VCaP (cell line): ENCODE results near the gene SPATA22.
"Not testable (repeated sequence)": the region's sequence is repeated elsewhere in the genome, so short reads cannot be mapped to it uniquely, and the experiment has no call there.

Experiments used
- H3K27ac ChIP-seq: fragments of 450-650 bp; 2 replicates; pipeline ENCODE4 v1.5.1; 2017
- TF ChIP-seq, protein P1 (sequence below): fragments of 450-650 bp; conservative IDR thresholded peaks from 2 replicates; pipeline ENCODE4 v1.5.1; 2017; ENCODE audit warnings: mild to moderate bottlenecking, moderate library complexity

The SPATA22 gene

DNA sequence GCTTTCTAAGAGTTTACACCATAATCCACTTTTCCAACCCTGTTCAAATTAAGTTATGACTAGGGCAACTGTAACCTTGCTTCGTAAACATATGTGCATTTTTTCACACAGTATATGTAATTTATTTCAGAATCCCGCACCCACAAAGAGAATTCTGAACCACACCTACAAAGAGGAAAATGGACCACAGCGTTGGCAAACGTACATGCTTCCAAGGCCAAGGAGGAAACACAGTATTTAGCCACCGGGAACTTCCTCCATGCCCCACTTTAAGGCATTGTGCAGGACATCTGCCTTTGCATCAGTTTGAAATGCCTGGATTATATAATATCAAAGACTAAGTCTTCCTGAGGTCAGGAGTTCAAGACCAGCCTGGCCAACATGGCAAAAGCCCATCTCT is 2.1 kb downstream of the SPATA22 start:
- H3K27ac ChIP-seq, result no peak overlapping the region
- TF ChIP-seq, protein P1, sequence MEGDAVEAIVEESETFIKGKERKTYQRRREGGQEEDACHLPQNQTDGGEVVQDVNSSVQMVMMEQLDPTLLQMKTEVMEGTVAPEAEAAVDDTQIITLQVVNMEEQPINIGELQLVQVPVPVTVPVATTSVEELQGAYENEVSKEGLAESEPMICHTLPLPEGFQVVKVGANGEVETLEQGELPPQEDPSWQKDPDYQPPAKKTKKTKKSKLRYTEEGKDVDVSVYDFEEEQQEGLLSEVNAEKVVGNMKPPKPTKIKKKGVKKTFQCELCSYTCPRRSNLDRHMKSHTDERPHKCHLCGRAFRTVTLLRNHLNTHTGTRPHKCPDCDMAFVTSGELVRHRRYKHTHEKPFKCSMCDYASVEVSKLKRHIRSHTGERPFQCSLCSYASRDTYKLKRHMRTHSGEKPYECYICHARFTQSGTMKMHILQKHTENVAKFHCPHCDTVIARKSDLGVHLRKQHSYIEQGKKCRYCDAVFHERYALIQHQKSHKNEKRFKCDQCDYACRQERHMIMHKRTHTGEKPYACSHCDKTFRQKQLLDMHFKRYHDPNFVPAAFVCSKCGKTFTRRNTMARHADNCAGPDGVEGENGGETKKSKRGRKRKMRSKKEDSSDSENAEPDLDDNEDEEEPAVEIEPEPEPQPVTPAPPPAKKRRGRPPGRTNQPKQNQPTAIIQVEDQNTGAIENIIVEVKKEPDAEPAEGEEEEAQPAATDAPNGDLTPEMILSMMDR, result no peak

DNA sequence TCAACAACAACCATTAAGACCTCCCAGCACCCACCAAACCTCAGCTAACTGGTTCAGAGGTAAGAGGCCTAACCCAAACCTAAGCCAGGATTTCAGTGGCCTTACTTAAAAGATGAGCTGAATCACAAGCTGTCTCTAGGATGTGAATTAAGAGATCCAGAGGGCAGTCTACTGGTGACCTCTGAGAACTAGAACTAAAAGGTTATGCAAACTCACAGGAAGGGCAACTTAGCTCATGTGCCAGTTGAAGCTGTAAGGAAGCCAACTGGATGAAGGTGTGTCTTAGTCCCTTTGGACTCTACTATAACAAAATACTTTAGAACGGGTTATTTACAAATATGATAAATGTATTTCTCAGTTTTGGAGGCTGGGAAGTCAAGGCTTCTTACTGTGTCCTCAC is 5.3 kb downstream of the SPATA22 start:
- H3K27ac ChIP-seq, result not testable (repeated sequence)

DNA sequence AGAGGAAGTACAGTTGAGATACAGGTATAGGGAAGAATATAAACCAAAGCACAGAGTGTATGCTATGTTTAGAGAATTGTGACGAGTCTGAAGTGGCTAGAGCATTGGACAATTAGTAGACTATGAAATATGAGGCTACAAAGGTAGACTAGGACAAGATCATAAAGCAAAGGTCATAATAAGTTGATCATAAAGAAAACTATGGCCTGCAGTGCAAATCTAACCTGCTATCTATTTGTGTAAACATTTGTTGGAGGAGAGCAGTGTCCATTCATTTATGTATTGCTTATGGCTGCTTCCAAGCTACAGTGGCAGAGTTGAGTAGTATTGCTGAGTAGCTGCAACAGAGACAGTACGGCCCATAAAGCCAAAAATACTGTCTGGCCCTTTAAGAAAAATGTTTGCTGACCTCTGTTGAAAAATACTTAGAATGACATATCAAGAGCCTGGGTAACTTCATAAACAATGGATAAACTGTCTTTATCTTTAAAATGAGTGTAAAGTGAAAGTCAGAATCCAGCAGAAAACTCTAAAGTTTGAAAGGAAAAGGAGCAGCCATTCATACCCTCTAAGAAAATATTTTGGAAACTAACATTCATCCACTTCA is 23.5 kb downstream of the SPATA22 start:
- no peak overlapping the region for H3K27ac ChIP-seq
- TF ChIP-seq, protein P1, result no peak

DNA sequence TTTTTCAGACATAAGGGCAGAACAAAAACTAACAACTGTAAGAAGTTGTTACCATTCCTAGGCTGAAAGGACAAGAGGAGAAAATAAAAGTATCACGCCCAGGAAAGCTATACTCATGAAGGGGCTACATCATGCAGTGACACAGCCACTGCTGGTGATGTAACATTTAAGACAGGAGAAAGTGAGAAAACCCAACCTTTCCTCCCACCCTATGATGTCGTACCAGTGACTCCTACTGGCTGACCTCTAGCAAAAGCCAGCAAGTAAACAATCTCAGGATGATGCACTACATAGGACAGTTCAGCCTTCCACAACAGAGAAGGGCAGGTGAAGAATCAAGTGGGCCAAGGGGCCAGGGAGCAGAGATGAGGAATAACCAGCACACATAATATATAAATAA is 24.0 kb downstream of the SPATA22 start:
- H3K27ac ChIP-seq, result no peak overlapping the region
- TF ChIP-seq, protein P1, result no peak

DNA sequence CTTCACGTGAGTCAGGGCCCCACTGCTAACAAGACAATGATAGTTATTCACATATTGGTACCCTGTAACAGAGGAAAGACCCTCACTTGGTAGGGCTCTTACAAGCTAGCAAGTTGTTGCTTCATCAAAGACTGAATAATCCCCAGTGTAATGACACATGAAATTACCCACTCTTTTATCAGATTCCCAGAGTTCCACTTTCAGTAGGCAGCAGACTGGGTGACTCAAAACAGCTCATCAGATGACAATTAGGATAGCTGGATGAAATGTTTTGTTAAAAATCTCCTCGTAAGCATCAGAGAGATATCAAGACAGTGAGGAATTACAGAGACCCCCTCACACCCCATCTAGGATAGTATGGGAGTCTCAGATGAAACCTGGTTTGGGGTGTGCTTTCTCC is 31.2 kb downstream of the SPATA22 start:
- TF ChIP-seq, protein P1, result no peak

DNA sequence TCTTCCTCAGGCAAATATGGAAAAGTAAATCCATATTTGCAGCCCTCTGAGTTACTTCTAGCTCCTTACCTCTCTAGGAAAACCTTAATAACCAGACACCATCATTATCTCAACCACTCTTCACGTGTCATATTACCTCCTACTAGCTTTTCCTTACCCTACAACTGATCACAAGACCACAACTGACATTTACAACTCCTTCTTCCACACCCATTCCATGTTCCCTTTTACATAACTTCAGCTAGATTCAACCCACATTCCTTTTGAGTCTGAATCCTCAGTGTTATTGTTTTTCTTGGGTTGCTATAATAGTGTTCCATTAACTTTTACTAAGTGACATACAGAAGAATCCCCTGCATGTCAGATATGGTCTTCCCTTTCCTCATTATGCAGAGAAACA is 33.3 kb downstream of the SPATA22 start:
- TF ChIP-seq, protein P1, result no peak
- no peak overlapping the region for H3K27ac ChIP-seq

More for the DNA sequence above, 31.2 kb downstream of the SPATA22 start:
- no peak overlapping the region for H3K27ac ChIP-seq

DNA sequence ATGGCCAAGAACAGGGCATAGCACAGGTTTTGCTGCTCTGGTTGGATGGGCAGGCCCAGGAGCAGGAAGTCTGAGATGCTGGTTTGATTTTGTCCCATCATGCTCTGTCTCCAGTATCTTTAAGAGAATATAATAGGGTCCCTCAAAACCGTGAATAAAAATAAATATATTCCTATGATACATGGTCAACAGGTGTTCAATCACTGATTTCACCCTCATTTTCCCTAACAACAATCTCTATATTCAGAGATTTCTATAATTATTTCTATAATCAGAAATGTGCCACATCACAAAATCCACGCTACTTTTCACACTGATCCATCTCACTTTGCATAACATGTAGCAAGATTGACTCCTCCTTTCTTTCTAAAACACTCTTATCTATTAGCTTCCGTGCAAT is 37.9 kb downstream of the SPATA22 start, which contains the start of gene OR1E2:
TSS of gene OR1E2 (minus strand) at position 101 of the 400 bp plus-strand sequence. CDS start at position 101, 0 bp downstream.
- TF ChIP-seq, protein P1, result no peak
- H3K27ac ChIP-seq, result no peak within 1 kb of the TSS

DNA sequence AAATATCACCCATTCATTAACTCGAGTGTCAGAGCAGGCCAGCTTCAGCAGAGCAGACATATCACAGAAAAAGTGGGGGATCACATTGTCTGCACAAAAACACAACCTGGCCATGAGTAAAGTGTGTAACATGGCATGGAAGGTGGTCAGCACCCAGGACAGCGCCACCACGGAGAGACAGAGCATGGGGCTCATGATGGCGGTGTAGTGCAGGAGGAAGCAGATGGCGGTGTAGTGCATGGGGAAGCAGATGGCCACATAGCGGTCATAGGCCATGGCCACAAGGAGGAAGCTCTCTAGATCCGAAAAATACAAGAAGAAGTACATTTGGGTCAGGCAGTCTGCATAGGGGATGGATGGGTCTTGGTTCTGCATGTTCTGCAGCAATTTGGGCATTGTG is 38.4 kb downstream of the SPATA22 start:
- not testable (repeated sequence) for H3K27ac ChIP-seq

DNA sequence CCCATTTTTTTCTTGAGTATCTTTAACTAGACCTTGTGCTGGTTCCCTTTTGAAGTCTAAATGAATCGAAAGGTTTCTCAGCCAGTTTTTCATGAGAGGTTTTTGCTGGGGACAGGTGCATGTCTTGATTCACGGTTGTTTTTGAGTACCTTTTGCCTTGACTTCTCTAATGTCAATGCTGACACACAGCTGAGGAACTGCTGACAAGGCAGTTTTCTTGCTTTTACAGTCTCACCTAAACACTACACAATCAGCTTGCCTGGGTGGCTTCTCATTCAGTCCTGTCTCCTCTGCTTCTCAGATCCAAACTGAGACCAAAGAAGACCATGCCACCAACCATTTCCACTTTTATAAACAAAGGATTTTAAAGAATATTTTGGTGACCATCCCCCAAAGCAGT is 53.4 kb downstream of the SPATA22 start:
- TF ChIP-seq, protein P1, result no peak
- H3K27ac ChIP-seq, result no peak overlapping the region
